Activated CD4-positive, alpha-beta memory T cell treated with anti-CD3 and anti-CD28 coated beads, Interleukin-2, amount 10 ng/mL, durations not matched to agents 7 days and 5 days (primary cell): Measurements from ENCODE around the gene CUL9. TPM values are rescaled to one million over a fixed set of nuclear protein-coding genes. Genes with fewer than 3 reads are reported as not detected.

ENCODE experiments used
- CTCF ChIA-PET: fragments of 350-600 bp; sonication (Branson Sonifier 250); formaldehyde crosslinking; loops from one replicate; lab custom pipeline; 2021; ENCODE audit warnings: antibody characterized with exemption, inconsistent platforms; lab: Charles Lee
- POLR2A ChIA-PET: fragments of 350-600 bp; sonication (Branson Sonifier 250); formaldehyde crosslinking; loops from one replicate; lab custom pipeline; 2021; ENCODE audit warnings: antibody characterized with exemption; lab: Charles Lee
- DNase-seq: peaks from one replicate; pipeline ENCODE4 v3.0.0-alpha.2; 2020
- H3K27ac Mint-ChIP-seq: one replicate; pipeline ENCODE4 v1.8.0; 2021; ENCODE audit warnings: mild to moderate bottlenecking, mixed read lengths
- H3K27me3 Mint-ChIP-seq: one replicate; pipeline ENCODE4 v1.8.0; 2021; ENCODE audit warnings: mixed read lengths
- H3K36me3 Mint-ChIP-seq: one replicate; pipeline ENCODE4 v1.8.0; 2021; ENCODE audit warnings: low read depth, mixed read lengths
- H3K4me1 Mint-ChIP-seq: one replicate; pipeline ENCODE4 v1.8.0; 2021; ENCODE audit warnings: mixed read lengths
- H3K4me3 Mint-ChIP-seq: one replicate; pipeline ENCODE4 v1.8.0; 2021; ENCODE audit warnings: mild to moderate bottlenecking, mixed read lengths
- H3K9me3 Mint-ChIP-seq: one replicate; pipeline ENCODE4 v1.8.0; 2021; ENCODE audit warnings: mixed read lengths
- total RNA-seq, 2 experiments: library from RNA; stranded (reverse); gene quantifications; one replicate each; pipeline ENCODE4 v1.2.3, GENCODE V29; 2021

Gene CUL9
- total RNA-seq, 2 experiments from 2014 or later: 45.0 to 45.9 TPM

DNA sequence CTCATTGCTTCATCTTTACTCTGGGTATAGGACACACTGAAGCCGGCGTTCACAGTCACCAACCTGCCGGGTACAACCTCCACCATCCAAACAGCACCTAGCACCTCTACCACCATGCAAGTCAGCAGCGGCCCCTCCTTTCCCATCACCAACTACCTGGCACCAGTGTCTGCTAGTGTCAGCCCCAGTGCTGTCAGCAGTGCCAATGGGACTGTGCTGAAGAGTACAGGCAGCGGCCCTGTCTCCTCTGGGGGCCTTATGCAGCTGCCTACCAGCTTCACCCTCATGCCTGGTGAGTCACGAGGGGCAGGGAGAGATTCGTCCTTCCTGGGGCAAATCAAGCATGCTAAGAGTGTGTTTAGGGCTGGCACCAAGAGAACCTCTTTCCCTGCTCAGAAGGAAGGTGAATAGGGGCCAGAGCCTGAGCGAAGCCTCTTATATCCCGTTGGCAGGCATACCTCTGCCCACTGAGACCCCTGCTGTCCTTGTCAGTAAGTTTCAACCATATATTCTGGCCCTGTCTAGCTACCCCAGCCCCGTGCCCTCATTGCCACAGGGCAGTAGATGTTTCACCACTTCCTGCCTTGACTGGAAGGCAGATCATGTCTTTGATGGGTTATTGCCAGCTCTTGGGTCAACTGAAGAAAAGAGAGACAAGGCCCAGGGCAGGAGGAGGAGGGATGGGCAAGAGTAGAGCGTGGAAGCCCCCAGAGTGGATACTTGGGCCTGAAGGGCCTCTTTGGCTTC is 6.1 kb upstream of the CUL9 start:
- no peak for DNase-seq
- CTCF ChIA-PET: interaction anchor here (1.0 to 2.7 kb wide), 3 partner anchors 53 to 330 kb away, joined by 3 to 15 read pairs (median 7); partner anchors contain the start of genes DNPH1, KLC4 and MRPL2
- Mint-ChIP-seq H3K27ac (peak overlapping the region; percentile 87), H3K9me3 (no peaks in the 10 kb centered on the region), H3K27me3 (no peaks in the 10 kb centered on the region), H3K36me3 (peaks cover 62% of the 10 kb centered on the region), H3K4me1 (peaks cover 44% of the 10 kb centered on the region), H3K4me3 (no peak overlapping the region)
- POLR2A ChIA-PET: interaction anchor here (1.5 to 5.7 kb wide), 5 partner anchors 8 to 247 kb away, joined by 5 to 51 read pairs (median 10); partner anchors contain the start of genes CNPY3, CUL9, DNPH1 and ZNF318

DNA sequence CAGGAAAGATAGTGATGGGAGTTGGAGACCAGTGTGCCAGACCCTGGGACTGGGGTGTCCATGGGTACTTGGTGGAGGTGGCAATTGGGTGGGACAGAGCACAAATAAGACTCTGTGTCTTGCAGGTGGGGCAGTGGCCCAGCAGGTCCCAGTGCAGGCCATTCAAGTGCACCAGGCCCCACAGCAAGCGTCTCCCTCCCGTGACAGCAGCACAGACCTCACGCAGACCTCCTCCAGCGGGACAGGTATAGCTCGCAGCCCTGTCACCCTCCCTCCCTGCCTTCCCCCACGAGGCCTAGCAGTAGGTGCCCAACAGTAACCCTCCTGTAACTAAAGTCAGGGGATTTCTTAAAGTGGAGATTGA is 5.6 kb upstream of the CUL9 start:
- Mint-ChIP-seq H3K27ac (peak overlapping the region; percentile 87), H3K9me3 (no peaks in the 10 kb centered on the region), H3K4me3 (no peak overlapping the region), H3K4me1 (peaks cover 48% of the 10 kb centered on the region), H3K36me3 (peaks cover 62% of the 10 kb centered on the region), H3K27me3 (no peaks in the 10 kb centered on the region)
- POLR2A ChIA-PET: interaction anchor here (2.4 to 5.7 kb wide), 2 partner anchors 8 to 53 kb away, joined by 10 to 51 read pairs; partner anchors contain the start of genes CUL9 and DNPH1
- CTCF ChIA-PET: interaction anchor here (2.6 kb wide), 1 partner anchor 53 kb away, joined by 15 read pairs; the partner anchor contains the start of gene DNPH1
- no peak for DNase-seq

DNA sequence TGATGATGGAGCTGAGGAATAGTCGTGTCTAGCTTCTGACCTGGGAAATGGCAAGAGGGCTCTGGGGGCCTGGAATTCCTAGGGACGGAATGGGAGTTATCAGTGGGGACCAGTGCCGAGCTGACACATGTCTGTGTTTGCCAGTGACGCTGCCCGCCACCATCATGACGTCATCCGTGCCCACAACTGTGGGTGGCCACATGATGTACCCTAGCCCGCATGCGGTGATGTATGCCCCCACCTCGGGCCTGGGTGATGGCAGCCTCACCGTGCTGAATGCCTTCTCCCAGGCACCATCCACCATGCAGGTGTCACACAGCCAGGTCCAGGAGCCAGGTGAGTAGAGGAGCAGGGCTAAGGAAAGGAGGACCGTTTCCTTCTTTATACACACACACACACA is 3.8 kb upstream of the CUL9 start:
- H3K27me3 Mint-ChIP-seq: no peaks in the 10 kb centered on the region
- ChIA-PET CTCF (no interaction called here), POLR2A (no interaction called here)
- DNase-seq: no peak
- peaks cover 52% of the 10 kb centered on the region for H3K4me1 Mint-ChIP-seq
- H3K9me3 Mint-ChIP-seq: no peaks in the 10 kb centered on the region
- H3K4me3 Mint-ChIP-seq: no peak overlapping the region
- H3K36me3 Mint-ChIP-seq: peaks cover 54% of the 10 kb centered on the region
- H3K27ac Mint-ChIP-seq: no peak overlapping the region

DNA sequence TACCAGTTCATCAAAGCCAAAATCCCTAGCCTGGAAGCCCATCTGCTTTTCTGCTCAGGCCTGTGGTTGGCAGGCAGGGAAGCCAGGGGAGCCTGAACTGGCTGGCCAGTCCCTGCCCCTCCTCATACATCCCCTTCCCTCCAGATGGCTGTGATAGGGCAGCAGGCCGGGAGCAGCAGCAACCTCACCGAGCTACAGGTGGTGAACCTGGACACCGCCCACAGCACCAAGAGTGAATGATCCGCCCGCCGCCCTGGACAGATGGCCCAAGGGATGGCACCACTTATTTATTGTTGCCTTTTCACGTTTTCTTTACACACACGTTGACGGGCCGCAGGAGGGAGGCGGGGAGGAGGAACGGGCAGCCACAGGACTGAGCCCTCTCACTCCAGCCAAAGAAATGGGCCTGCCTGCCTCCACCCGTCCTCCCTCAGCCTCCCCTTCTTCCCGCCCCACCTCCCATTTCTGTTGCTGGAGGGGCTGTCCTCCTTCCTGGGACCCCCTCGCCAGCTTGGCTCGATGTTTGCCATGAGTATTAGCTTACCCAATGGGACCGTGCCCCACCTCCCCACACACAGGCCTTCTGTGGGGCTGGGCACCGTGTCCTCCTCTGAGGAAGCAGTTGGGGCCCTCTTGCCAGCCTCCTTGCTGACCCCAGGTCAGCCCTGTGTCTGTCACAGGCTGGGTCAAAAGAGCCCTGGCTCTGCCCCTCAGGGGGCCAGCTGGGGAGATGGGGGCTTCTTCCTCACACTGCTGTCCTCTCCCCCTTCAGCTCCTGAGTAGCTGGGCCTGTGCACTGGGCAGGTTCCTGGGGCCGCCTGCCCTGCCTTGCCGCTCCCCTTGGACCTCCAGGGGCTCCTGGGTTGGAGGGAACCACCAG is 2.8 kb upstream of the CUL9 start:
- no peak for DNase-seq
- POLR2A ChIA-PET: no interaction called here
- Mint-ChIP-seq H3K27ac (no peak overlapping the region), H3K27me3 (no peaks in the 10 kb centered on the region), H3K36me3 (peaks cover 51% of the 10 kb centered on the region), H3K4me3 (no peak overlapping the region), H3K4me1 (peaks cover 52% of the 10 kb centered on the region), H3K9me3 (no peaks in the 10 kb centered on the region)
- CTCF ChIA-PET: no interaction called here

DNA sequence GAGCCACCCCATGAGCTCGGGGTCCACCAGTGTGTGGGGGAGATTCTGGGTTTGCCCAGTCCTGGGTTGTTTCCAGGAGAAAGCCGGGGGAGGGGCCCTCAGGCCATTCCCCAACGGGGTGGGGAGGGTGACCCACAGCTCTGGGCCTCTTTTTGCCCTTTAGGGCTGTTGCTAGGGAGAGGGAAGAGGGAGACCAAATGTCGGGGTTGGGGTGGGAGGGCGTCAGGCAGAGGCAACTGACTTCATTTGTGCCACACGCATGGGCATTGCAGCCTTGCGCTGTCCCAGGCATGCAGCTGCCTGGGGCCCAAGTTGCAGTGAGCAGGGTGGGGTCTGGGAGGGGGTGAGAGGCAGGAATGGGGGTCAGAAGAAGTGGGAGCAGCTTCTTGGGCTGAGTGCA is 1.9 kb upstream of the CUL9 start:
- H3K9me3 Mint-ChIP-seq: no peaks in the 10 kb centered on the region
- no peaks in the 10 kb centered on the region for H3K27me3 Mint-ChIP-seq
- POLR2A ChIA-PET: interaction anchor here (1.1 to 2.8 kb wide), 2 partner anchors 8 to 44 kb away, joined by 6 to 12 read pairs; no protein-coding TSS in a partner anchor
- DNase-seq: no peak
- CTCF ChIA-PET: no interaction called here
- peaks cover 49% of the 10 kb centered on the region for H3K36me3 Mint-ChIP-seq
- no peak overlapping the region for H3K27ac Mint-ChIP-seq
- no peak overlapping the region for H3K4me3 Mint-ChIP-seq
- peaks cover 53% of the 10 kb centered on the region for H3K4me1 Mint-ChIP-seq

DNA sequence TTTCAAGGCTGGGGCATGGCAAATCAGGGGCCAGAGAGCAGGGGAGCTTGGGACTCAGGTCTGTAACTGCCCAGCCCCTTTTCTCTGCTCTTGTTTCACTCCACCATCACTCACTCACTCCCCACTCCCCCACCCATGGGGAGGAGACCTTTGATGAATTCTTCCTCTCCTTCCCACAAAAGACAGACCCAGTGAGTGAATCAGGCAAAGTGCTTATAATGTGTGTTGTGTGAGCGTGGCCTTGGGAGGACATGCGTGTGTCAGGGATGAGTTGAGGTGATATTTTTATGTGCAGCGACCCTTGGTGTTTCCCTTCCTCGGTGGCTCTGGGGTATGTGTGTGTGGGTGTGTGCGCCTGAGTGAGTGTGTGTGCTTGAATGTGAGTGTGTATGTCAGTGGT is 1.0 kb upstream of the CUL9 start:
- CTCF ChIA-PET: no interaction called here
- H3K27me3 Mint-ChIP-seq: no peaks in the 10 kb centered on the region
- H3K4me1 Mint-ChIP-seq: peaks cover 52% of the 10 kb centered on the region
- H3K4me3 Mint-ChIP-seq: peak overlapping the region; percentile 95
- POLR2A ChIA-PET: interaction anchor here (1.1 to 2.8 kb wide), 3 partner anchors 9 to 48 kb away, joined by 6 to 12 read pairs (median 9); partner anchors contain the start of gene DNPH1
- peaks cover 45% of the 10 kb centered on the region for H3K36me3 Mint-ChIP-seq
- no peak for DNase-seq
- peak overlapping the region; percentile 19 for H3K27ac Mint-ChIP-seq
- H3K9me3 Mint-ChIP-seq: no peaks in the 10 kb centered on the region

DNA sequence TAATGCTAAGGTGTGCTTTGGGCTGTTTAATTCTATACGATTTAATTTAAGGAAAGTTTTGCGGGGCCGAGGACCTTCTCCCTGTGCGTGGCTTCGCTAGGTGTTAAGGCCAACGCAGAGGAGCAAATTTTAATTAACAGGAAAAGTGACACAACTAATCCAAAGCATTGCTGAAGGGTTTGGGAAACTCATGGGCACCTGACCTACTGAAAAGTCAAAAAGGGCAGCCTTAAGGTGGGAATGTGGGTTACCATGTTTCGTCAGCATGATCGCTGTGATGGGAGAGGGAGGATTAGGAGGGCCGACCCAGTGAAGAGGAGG is 415 bp upstream of the CUL9 start:
- Mint-ChIP-seq H3K4me1 (peaks cover 47% of the 10 kb centered on the region), H3K9me3 (no peaks in the 10 kb centered on the region), H3K4me3 (peak overlapping the region; percentile 95), H3K27ac (peak overlapping the region; percentile 53), H3K36me3 (peaks cover 44% of the 10 kb centered on the region), H3K27me3 (no peaks in the 10 kb centered on the region)
- CTCF ChIA-PET: interaction anchor here (0.8 to 1.5 kb wide), 4 partner anchors 8 to 47 kb away, joined by 4 to 5 read pairs (median 5); partner anchors contain the start of genes DNPH1 and SRF
- DNase-seq: no peak
- POLR2A ChIA-PET: interaction anchor here (0.7 to 5.5 kb wide), 6 partner anchors 7 to 339 kb away, joined by 3 to 51 read pairs (median 7); partner anchors contain the start of genes CNPY3 and DNPH1

DNA sequence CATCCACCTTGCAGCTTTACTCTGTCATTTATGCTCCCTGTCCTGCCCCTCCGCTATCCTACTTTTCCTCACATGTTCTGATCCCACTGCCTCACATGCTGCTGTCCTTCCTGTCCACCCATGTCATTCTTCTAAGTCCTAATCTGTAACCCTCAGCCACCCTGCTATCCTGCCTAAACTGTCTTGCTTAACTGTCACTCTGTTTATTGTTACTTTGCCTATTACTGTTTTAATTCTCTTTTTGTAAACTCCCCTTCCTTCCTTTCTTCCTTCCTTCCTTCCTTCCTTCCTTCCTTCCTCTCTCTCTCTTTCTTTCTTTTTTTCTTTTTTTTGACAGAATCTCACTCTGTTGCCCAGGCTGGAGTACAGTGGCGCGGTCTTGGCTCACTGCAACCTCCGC is 1.4 kb downstream of the CUL9 start:
- H3K9me3 Mint-ChIP-seq: no peaks in the 10 kb centered on the region
- peaks cover 46% of the 10 kb centered on the region for H3K4me1 Mint-ChIP-seq
- no peak overlapping the region for H3K27ac Mint-ChIP-seq
- POLR2A ChIA-PET: interaction anchor here (0.8 to 5.5 kb wide), 2 partner anchors 9 to 11 kb away, joined by 3 to 51 read pairs; no protein-coding TSS in a partner anchor
- peaks cover 47% of the 10 kb centered on the region for H3K36me3 Mint-ChIP-seq
- CTCF ChIA-PET: no interaction called here
- peak overlapping the region; percentile 95 for H3K4me3 Mint-ChIP-seq
- H3K27me3 Mint-ChIP-seq: no peaks in the 10 kb centered on the region
- no peak for DNase-seq

DNA sequence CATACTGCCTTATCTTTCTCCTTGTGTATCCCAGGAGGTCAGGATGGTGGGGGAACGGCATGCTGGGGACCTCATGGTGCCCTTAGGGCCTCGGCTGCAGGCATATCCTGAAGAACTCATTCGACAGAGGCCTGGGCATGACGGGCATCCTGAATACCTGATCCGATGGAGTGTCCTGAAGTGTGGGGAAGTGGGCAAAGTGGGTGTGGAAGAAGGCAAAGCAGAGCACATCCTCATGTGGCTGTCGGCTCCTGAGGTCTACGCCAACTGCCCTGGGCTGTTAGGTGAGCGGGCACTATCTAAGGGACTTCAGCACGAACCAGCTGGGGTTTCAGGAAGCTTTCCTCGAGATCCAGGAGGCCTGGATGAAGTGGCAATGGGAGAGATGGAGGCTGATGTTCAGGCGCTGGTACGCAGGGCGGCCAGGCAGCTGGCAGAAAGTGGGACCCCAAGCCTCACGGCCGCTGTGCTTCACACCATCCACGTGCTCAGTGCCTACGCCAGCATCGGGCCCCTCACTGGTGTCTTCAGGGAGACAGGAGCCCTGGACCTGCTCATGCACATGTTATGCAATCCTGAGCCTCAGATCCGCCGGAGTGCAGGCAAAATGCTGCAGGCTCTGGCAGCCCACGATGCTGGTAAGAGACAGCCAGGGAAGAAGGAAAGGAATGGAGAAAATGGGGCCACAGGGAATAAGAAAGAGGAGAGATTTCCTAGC is 2.4 kb downstream of the CUL9 start:
- peaks cover 46% of the 10 kb centered on the region for H3K4me1 Mint-ChIP-seq
- POLR2A ChIA-PET: interaction anchor here (1.5 to 5.5 kb wide), 2 partner anchors 10 to 16 kb away, joined by 3 to 51 read pairs; no protein-coding TSS in a partner anchor
- DNase-seq: no peak
- no peaks in the 10 kb centered on the region for H3K9me3 Mint-ChIP-seq
- peak overlapping the region; percentile 8 for H3K27ac Mint-ChIP-seq
- CTCF ChIA-PET: no interaction called here
- H3K27me3 Mint-ChIP-seq: no peaks in the 10 kb centered on the region
- peak overlapping the region; percentile 3 for H3K4me3 Mint-ChIP-seq
- peaks cover 42% of the 10 kb centered on the region for H3K36me3 Mint-ChIP-seq

DNA sequence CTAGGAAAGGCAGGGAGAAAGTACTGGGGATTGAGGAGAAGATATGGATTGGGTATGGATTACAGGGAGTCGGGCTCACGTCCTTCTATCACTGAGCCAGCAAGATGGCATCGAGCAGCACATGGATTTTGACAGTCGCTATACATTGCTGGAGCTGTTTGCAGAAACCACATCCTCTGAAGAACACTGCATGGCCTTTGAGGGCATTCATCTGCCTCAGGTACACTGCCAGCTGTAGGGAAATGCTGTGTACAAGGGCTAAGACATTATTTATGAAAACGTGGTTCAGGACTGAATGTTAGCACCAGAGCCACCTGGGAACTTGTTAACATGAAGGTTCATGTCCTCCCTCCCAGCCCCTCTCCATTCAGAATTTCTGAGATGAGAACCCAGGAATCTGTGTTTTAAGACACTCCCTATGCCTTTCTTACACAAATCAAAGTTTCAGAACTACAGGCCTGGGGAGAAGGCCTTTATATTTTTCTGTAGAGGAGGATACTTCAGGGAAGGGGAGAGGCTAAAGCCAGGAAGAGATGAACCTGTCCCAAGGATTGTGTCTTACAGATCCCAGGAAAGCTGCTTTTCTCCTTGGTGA is 3.5 kb downstream of the CUL9 start:
- Mint-ChIP-seq H3K36me3 (peaks cover 47% of the 10 kb centered on the region), H3K9me3 (no peaks in the 10 kb centered on the region), H3K27ac (peak overlapping the region; percentile 17), H3K4me1 (peaks cover 48% of the 10 kb centered on the region), H3K4me3 (no peak overlapping the region), H3K27me3 (no peaks in the 10 kb centered on the region)
- CTCF ChIA-PET: no interaction called here
- POLR2A ChIA-PET: interaction anchor here (0.6 to 5.5 kb wide), 4 partner anchors 11 to 206 kb away, joined by 3 to 51 read pairs (median 3); partner anchors contain the start of gene PEX6
- peak; percentile 40 for DNase-seq

DNA sequence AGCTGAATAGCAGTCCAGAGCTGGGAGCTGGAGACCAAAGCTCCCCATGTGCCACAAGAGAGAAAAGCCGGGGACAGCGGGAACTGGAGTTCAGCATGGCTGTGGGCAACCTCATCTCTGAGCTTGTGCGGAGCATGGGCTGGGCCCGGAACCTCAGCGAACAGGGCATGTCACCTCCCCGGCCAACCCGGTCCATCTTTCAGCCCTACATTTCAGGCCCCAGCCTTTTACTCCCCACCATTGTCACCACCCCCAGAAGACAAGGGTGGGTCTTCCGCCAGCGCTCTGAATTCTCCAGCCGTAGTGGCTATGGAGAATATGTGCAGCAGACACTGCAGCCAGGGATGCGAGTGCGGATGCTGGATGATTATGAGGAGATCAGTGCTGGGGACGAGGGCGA is 4.0 kb downstream of the CUL9 start:
- POLR2A ChIA-PET: interaction anchor here (0.6 to 5.5 kb wide), 3 partner anchors 12 to 272 kb away, joined by 3 to 51 read pairs (median 3); no protein-coding TSS in a partner anchor
- no peak for DNase-seq
- Mint-ChIP-seq H3K9me3 (no peaks in the 10 kb centered on the region), H3K36me3 (peaks cover 47% of the 10 kb centered on the region), H3K27me3 (no peaks in the 10 kb centered on the region), H3K27ac (peak overlapping the region; percentile 7), H3K4me1 (peaks cover 50% of the 10 kb centered on the region), H3K4me3 (no peak overlapping the region)
- CTCF ChIA-PET: no interaction called here

DNA sequence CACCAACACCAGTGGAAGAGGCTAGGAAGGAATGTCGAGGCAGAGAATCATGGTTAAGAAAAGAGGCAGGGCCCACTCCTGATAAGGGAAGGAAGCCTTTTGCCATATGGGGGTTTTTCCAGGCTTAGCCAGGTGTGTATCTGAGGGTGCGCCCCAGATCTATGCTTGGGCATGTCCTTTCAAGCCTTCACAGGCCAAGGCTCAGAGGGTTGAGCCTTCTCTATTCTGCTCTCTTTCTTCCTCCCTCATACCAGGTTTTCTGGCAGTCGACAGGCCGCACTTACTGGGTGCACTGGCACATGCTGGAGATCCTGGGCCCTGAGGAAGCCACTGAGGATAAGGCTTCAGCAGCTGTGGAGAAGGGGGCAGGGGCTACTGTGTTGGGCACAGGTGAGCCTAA is 4.7 kb downstream of the CUL9 start:
- no peaks in the 10 kb centered on the region for H3K9me3 Mint-ChIP-seq
- H3K36me3 Mint-ChIP-seq: peaks cover 47% of the 10 kb centered on the region
- CTCF ChIA-PET: no interaction called here
- no peak overlapping the region for H3K4me3 Mint-ChIP-seq
- POLR2A ChIA-PET: interaction anchor here (5.5 kb wide), 1 partner anchor 13 kb away, joined by 51 read pairs; no protein-coding TSS in a partner anchor
- H3K27ac Mint-ChIP-seq: no peak overlapping the region
- peaks cover 44% of the 10 kb centered on the region for H3K4me1 Mint-ChIP-seq
- H3K27me3 Mint-ChIP-seq: no peaks in the 10 kb centered on the region
- no peak for DNase-seq
